ENCODE data around the gene PHACTR3.
A peak's percentile ranks its signal among the peaks of the same experiment; 100 is the strongest.

The PHACTR3 gene

GRCh38 chr20:59778615-59779200, 174.4 kb downstream of the PHACTR3 start:
- no peak for DNase-seq (ENCODE audit: low read depth)
- TF ChIP-seq, protein P1, sequence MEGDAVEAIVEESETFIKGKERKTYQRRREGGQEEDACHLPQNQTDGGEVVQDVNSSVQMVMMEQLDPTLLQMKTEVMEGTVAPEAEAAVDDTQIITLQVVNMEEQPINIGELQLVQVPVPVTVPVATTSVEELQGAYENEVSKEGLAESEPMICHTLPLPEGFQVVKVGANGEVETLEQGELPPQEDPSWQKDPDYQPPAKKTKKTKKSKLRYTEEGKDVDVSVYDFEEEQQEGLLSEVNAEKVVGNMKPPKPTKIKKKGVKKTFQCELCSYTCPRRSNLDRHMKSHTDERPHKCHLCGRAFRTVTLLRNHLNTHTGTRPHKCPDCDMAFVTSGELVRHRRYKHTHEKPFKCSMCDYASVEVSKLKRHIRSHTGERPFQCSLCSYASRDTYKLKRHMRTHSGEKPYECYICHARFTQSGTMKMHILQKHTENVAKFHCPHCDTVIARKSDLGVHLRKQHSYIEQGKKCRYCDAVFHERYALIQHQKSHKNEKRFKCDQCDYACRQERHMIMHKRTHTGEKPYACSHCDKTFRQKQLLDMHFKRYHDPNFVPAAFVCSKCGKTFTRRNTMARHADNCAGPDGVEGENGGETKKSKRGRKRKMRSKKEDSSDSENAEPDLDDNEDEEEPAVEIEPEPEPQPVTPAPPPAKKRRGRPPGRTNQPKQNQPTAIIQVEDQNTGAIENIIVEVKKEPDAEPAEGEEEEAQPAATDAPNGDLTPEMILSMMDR (IDR thresholded peaks at IDR 0.05; ENCODE audit: insufficient read depth, low read depth, low read length, missing control alignments): no peak
- no peak overlapping the region for H3K4me3 ChIP-seq (ENCODE audit: low read length)

GRCh38 chr20:59779656-59780380, 175.5 kb downstream of the PHACTR3 start:
- H3K4me3 ChIP-seq (ENCODE audit: low read length): no peak overlapping the region
- TF ChIP-seq, protein P1 (IDR thresholded peaks at IDR 0.05; ENCODE audit: insufficient read depth, low read depth, low read length, missing control alignments): no peak
- DNase-seq (ENCODE audit: low read depth): no peak

DNA sequence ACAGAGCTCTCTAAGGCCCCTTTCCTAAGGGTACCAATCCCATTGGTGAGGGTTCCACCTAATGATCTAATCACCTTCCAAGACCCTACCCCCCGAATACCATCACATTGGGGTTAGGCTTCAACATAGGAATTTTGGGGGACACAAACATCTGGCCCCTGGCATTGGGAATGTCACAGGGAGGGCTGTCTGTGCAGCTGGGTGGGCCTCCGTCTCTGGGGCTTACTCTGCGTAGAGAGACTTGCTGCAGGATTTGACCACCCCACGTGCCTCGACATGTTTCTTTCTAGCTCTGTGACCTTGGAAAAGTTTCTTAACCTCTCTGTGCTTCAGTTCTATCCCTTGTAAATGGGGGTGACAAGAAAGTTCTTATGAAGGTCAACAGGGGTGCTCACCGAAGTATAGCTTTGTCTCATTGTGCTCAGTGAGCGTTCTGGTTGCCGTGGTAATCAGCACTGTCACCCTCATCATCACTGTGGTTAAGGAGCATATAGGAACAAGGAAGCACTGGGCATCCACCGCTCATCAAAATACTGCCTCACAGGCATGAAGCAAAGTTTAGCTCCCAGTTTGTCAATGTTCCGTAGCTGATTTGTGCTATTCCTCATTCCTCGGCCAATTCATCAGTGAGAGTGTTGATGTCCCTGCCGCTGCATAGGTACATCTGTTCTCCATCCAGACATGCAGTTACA, 176.3 kb downstream of the PHACTR3 start:
- peak; percentile 11 for DNase-seq (ENCODE audit: low read depth)
- TF ChIP-seq, protein P1 (IDR thresholded peaks at IDR 0.05; ENCODE audit: insufficient read depth, low read depth, low read length, missing control alignments): no peak
- no peak overlapping the region for H3K4me3 ChIP-seq (ENCODE audit: low read length)

GRCh38 chr20:59781226-59781625, 176.9 kb downstream of the PHACTR3 start:
- TF ChIP-seq, protein P1 (IDR thresholded peaks at IDR 0.05; ENCODE audit: insufficient read depth, low read depth, low read length, missing control alignments): no peak
- no peak overlapping the region for H3K4me3 ChIP-seq (ENCODE audit: low read length)
- DNase-seq (ENCODE audit: low read depth): no peak

GRCh38 chr20:59782986-59783640, 178.8 kb downstream of the PHACTR3 start:
- H3K4me3 ChIP-seq (ENCODE audit: low read length): no peak overlapping the region

DNA sequence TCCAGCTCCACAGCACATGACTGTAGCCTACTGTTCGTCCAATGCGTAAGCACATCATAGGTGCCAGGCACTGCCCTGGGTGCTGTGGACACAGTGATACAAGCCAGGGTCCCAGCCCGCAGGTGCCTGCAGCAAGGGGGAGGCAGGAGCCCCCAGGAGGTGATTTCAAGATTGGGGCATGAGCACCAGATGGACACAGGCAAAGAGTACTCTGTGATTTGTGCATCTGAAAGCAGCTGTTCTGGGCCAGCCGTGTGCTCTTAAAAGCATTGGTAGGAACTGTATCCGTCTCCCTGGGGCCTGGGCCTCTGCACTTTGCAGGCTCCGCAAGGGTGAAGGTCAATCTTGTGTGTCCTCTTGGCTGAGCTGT, 179.3 kb downstream of the PHACTR3 start:
- no peak for DNase-seq (ENCODE audit: low read depth)
- TF ChIP-seq, protein P1 (IDR thresholded peaks at IDR 0.05; ENCODE audit: insufficient read depth, low read depth, low read length, missing control alignments): no peak
- no peak overlapping the region for H3K4me3 ChIP-seq (ENCODE audit: low read length)

More at GRCh38 chr20:59782986-59783640, 178.8 kb downstream of the PHACTR3 start:
- peak; percentile 61 for DNase-seq (ENCODE audit: low read depth)
- TF ChIP-seq, protein P1 (IDR thresholded peaks at IDR 0.05; ENCODE audit: insufficient read depth, low read depth, low read length, missing control alignments): peak; percentile 99

All from epithelial cell of esophagus (primary cell).